Adrenal gland (tissue), 12 donors: Measurements from ENCODE around the gene CLMN. TPM values are rescaled to one million over a fixed set of nuclear protein-coding genes. Genes with fewer than 3 reads are reported as not detected.
"Not testable (repeated sequence)": the region's sequence is repeated elsewhere in the genome, so short reads cannot be mapped to it uniquely, and the experiment has no call there.

Source experiments
- DNase-seq, 7 donors: peaks; one replicate each; pipeline ENCODE4 v3.0.0-alpha.2; 2019 to 2020
- H3K27ac ChIP-seq, 5 donors: fragments of 200-600 bp; sonication (generic) in 4 of 5; 1 replicate in 3 of 5; 2 replicates in 2 of 5; pipeline versions ENCODE4 v1.5.1 to v1.8.0; 2016 to 2020; ENCODE audit warnings: mild to moderate bottlenecking in 1 of 5
- H3K27me3 ChIP-seq: fragments of 200-600 bp; 2 replicates; pipeline ENCODE4 v1.8.0; 2021
- H3K36me3 ChIP-seq, 2 donors: fragments of 200-600 bp; replicated peaks in 1 of 2; 1 replicate in 1 of 2; 2 replicates in 1 of 2; pipeline versions ENCODE4 v1.5.1 to v1.8.0; 2018 to 2022
- H3K4me1 ChIP-seq, 2 donors: fragments of 200-600 bp; replicated peaks in 1 of 2; 1 replicate in 1 of 2; 2 replicates in 1 of 2; pipeline versions ENCODE4 v1.5.1 to v1.8.0; 2018 to 2021
- H3K4me3 ChIP-seq, 4 donors: fragments of 200-600 bp; sonication (generic) in 3 of 4; one replicate each; pipeline ENCODE4 v1.5.1; 2016 to 2018
- H3K9me3 ChIP-seq, 3 donors: fragments of 200-600 bp; sonication (generic) in 1 of 3; replicated peaks in 1 of 3; 1 replicate in 2 of 3; 2 replicates in 1 of 3; pipeline versions ENCODE4 v1.5.1 to v1.8.0; 2016 to 2021
- POLR2A ChIP-seq, 2 donors: fragments of 450-650 bp; IDR thresholded peaks; one replicate each; pipeline ENCODE4 v1.6.1; 2017; ENCODE audit warnings: antibody characterized with exemption in 2 of 2, mild to moderate bottlenecking in 2 of 2, moderate library complexity in 1 of 2
- WGBS, 4 donors: extraction: QIAGEN DNeasy Blood & Tissue Kit in 2 of 4; methylation state at CpG; one replicate each; pipeline versions ENCODE4 v1.1.5 to v1.1.7; 2013 to 2017; 5-methylcytosine and 5-hydroxymethylcytosine counted together
- intact Hi-C, 2 donors: fragments of 100-400 bp; cut with DNase I; formaldehyde crosslinking; loops; one replicate each; pipeline versions ENCODE4 v1.14.1 to v1.15.0; 2022 to 2023
- polyA plus RNA-seq, 3 donors: library from polyadenylated mRNA; stranded (reverse); fragments of 200-250 nt in 2 of 3; fragments of 350-450 nt in 1 of 3; fragmentation: Illumina TruSeq in 1 of 3; extraction: RNeasy Lipid Tissue Mini Kit (QIAGEN cat#74804) in 1 of 3; gene quantifications; one replicate each; pipeline ENCODE4 v1.2.3, GENCODE V29; 2013 to 2014
- total RNA-seq, 9 donors: library from RNA; depleted of rRNA in 4 of 9; stranded (reverse); fragments of >200 nt in 4 of 9; fragments of 120-200 nt in 1 of 9; fragmentation: NEBNext Ultra II Directional in 1 of 9; extraction: Animal tissue kit (Norgen Biotek cat#: 25700) in 1 of 9; gene quantifications; one replicate each; pipeline versions ENCODE4 v1.1.0 to v1.2.4, GENCODE V29; 2013 to 2023
- TF ChIP-seq, protein P1 (sequence below), 6 experiments: fragments of 450-650 bp in 4 of 6; fragments of 200-600 bp in 2 of 6; sonication (generic) in 1 of 6; IDR thresholded peaks; 1 replicate in 5 of 6; 2 replicates in 1 of 6; pipeline versions ENCODE4 v1.5.1 to v1.8.0; 2016 to 2021; ENCODE audit warnings: antibody characterized with exemption in 6 of 6, mild to moderate bottlenecking in 2 of 6, moderate library complexity in 1 of 6
- donor health status: healthy with polysubstance abuse.
- donor health status: Bipolar disorder and iron deficiency.
- donor health status: DM: yes; HTN: yes; CAD: no.
- donor health status: DM: no; HTN: no; CAD: no.
- donor health status: DM: no; HTN: no; CAD: no.
- donor health status: DM: yes; HTN: yes; CAD: no.

Gene CLMN
- total and polyA plus RNA-seq, 12 donors, result 2.7 to 9.5 (median 4.9) TPM

DNA sequence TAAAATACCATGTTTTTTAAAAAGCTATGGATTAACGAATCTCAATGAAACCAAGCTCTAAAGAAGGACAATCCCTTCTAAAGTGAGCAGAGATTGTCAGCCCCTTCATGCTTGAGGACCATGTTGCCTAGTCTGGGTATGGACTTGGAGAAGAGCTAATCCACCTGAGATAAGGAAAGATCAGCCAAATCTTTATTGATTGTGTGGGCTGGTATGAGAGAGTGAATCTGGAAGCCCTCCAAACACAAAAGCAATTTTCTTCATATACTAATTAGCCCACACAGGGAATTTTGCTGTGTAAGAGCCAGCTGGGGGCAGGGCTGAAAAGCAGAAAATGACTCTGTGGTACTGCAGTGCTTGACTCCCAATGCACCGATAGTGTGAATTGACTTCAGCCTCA is 115.0 kb downstream of the CLMN start:
- no peak overlapping the region for H3K4me3 ChIP-seq
- no peak for TF ChIP-seq POLR2A (IDR thresholded peaks at IDR 0.05)
- TF ChIP-seq, protein P1, sequence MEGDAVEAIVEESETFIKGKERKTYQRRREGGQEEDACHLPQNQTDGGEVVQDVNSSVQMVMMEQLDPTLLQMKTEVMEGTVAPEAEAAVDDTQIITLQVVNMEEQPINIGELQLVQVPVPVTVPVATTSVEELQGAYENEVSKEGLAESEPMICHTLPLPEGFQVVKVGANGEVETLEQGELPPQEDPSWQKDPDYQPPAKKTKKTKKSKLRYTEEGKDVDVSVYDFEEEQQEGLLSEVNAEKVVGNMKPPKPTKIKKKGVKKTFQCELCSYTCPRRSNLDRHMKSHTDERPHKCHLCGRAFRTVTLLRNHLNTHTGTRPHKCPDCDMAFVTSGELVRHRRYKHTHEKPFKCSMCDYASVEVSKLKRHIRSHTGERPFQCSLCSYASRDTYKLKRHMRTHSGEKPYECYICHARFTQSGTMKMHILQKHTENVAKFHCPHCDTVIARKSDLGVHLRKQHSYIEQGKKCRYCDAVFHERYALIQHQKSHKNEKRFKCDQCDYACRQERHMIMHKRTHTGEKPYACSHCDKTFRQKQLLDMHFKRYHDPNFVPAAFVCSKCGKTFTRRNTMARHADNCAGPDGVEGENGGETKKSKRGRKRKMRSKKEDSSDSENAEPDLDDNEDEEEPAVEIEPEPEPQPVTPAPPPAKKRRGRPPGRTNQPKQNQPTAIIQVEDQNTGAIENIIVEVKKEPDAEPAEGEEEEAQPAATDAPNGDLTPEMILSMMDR (IDR thresholded peaks at IDR 0.05), result no peak
- H3K27ac ChIP-seq, result no peak overlapping the region
- peaks cover 0 to 5% of the 10 kb centered on the region in 2 donors for H3K36me3 ChIP-seq
- intact Hi-C loops, result no loop called here
- H3K4me1 ChIP-seq, result no peaks in the 10 kb centered on the region
- WGBS, 4 donors, result 75 to 84% (median 80%) methylated on average over 2 of the region's 2 CpGs
- H3K9me3 ChIP-seq, result no peaks in the 10 kb centered on the region
- DNase-seq, result no peak
- H3K27me3 ChIP-seq, result no peaks in the 10 kb centered on the region

GRCh38 chr14:95201745-95202144 is 118.0 kb downstream of the CLMN start:
- intact Hi-C loops, H3K27me3 ChIP-seq, DNase-seq: not testable (repeated sequence)

DNA sequence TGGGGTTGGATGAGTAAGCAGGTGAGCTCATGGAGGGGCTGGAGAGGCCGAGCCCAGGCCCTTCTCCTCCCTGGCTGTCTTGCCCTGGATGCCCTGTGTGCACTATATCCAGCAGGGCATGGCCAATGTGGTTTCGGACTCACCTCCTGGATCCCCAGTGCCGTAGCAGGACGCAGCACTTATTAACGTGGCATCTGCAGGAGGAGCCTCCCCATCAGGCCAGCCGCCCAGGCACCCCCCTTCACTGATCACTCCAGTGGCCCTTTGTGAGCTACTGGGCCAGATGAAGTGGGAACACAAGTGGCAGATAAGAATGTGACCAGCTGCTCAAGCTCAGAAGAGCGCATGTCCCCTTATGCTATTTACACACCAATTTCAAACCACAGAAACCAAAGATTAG is 119.3 kb downstream of the CLMN start:
- 84 to 94% (median 92%) methylated on average over 2 to 7 of the region's 7 CpGs for WGBS, 4 donors
- intact Hi-C loops, result no loop called here

More at GRCh38 chr14:95201745-95202144, 118.0 kb downstream of the CLMN start:
- not testable (repeated sequence) for H3K27ac ChIP-seq, H3K4me1 ChIP-seq, H3K36me3 ChIP-seq, H3K9me3 ChIP-seq, H3K4me3 ChIP-seq
- WGBS, 4 donors, result 91 to 97% (median 94%) methylated on average over 2 of the region's 2 CpGs

DNA sequence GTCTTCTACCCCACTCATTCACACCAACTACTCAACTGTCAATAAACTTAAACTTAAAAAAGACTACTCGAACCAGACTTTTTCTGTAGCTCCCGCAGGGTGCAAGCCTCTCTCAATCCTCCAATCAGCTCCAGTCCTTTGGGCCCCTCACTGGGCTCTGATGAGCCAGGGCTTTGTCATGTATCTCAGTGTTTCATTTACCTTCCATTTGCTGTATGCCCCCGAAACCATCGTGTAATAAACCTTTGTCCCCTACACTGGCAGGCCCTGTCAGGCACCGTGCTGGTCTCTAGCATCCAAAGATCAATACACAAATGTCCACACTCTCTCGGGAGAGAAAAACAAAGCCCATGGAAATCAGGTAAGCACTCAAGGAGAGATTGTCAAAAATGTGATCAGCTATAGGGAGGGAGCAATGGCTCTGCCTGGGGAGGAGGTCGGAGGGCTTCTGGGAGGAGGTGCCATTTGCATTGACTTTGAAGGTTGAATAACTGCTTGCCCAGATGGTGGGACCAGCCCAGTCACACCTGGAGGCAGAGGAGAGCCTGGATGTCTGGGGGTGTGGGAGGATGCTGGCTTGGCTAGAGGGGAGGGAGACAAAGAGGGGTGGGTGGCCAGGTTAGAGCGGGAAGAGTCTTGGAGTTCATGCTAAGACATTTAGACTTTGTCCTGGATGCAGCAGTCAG is 120.3 kb downstream of the CLMN start:
- WGBS, 4 donors, result 76 to 90% (median 83%) methylated on average over 8 of the region's 8 CpGs
- Histone ChIP-seq H3K9me3 (no peaks in the 10 kb centered on the region), H3K4me1 (no peaks in the 10 kb centered on the region), H3K27ac (no peak overlapping the region), H3K27me3 (no peaks in the 10 kb centered on the region), H3K4me3 (no peak overlapping the region), H3K36me3 (peaks cover 0 to 5% of the 10 kb centered on the region in 2 donors)
- no peak for TF ChIP-seq POLR2A (IDR thresholded peaks at IDR 0.05)
- TF ChIP-seq, protein P1 (IDR thresholded peaks at IDR 0.05), result no peak
- intact Hi-C loops, result loop anchor here in 1 of 2 donors (10.0 kb wide), 1 partner anchor 515 kb away; no protein-coding TSS in a partner anchor
- DNase-seq, result no peak

More for the DNA sequence above, 119.3 kb downstream of the CLMN start:
- no peaks in the 10 kb centered on the region for H3K27me3 ChIP-seq
- no peaks in the 10 kb centered on the region for H3K9me3 ChIP-seq
- TF ChIP-seq, protein P1 (IDR thresholded peaks at IDR 0.05), result no peak
- TF ChIP-seq POLR2A (IDR thresholded peaks at IDR 0.05), result no peak
- H3K27ac ChIP-seq, result no peak overlapping the region
- DNase-seq, result no peak
- H3K36me3 ChIP-seq, result peaks cover 0 to 5% of the 10 kb centered on the region in 2 donors
- no peaks in the 10 kb centered on the region for H3K4me1 ChIP-seq
- H3K4me3 ChIP-seq, result no peak overlapping the region

GRCh38 chr14:95198320-95198719 is 121.4 kb downstream of the CLMN start:
- TF ChIP-seq POLR2A (IDR thresholded peaks at IDR 0.05), result no peak
- TF ChIP-seq, protein P1 (IDR thresholded peaks at IDR 0.05), result no peak
- H3K27me3 ChIP-seq, result no peaks in the 10 kb centered on the region
- intact Hi-C loops, result loop anchor here in 1 of 2 donors (10.0 kb wide), 1 partner anchor 514 kb away; no protein-coding TSS in a partner anchor
- no peaks in the 10 kb centered on the region for H3K36me3 ChIP-seq
- H3K27ac ChIP-seq, result no peak overlapping the region
- 89 to 94% (median 94%) methylated on average over 9 of the region's 9 CpGs for WGBS, 4 donors
- H3K4me3 ChIP-seq, result no peak overlapping the region
- no peaks in the 10 kb centered on the region for H3K4me1 ChIP-seq
- H3K9me3 ChIP-seq, result no peaks in the 10 kb centered on the region
- DNase-seq, result no peak
